ENCODE results near the gene DDX56. TPM values are rescaled to one million over a fixed set of nuclear protein-coding genes. Genes with fewer than 3 reads are reported as not detected.

The DDX56 gene
- total and polyA plus RNA-seq, 2 donors (not counting 1 experiment from before 2014, with no cell fraction given): 36.0 to 44.4 TPM

- no peaks in the 10 kb centered on the region for H3K27me3 ChIP-seq (ENCODE audit: control insufficient read depth, insufficient read depth, low read length)
- H3K4me2 ChIP-seq (ENCODE audit: extremely low read depth, insufficient read depth, low read length): no peak overlapping the region
- H3K9me3 ChIP-seq (ENCODE audit: control insufficient read depth, insufficient read depth, low read depth, low read length): no peaks in the 10 kb centered on the region
- DNase-seq (ENCODE audit: low read depth in 2 of 2): peak; percentile 38 to 58
- no peaks in the 10 kb centered on the region for H3K79me2 ChIP-seq (ENCODE audit: control insufficient read depth, insufficient read depth, low read length)
- no peak overlapping the region for H3K9ac ChIP-seq (ENCODE audit: insufficient read depth, low read length)
- H3K4me3 ChIP-seq (replicated peaks in 1 of 4; ENCODE audit: control extremely low read depth in 1 of 4, insufficient read depth in 1 of 4, low read depth in 3 of 4, low read length in 4 of 4): no peak overlapping the region
- no peaks in the 10 kb centered on the region for H4K20me1 ChIP-seq (ENCODE audit: control insufficient read depth, extremely low read depth, insufficient read depth, low read length)
- no peak overlapping the region for H3K27ac ChIP-seq (ENCODE audit: insufficient read depth, low read length)
- TF ChIP-seq EZH2 (IDR thresholded peaks at IDR 0.05; ENCODE audit: low read length, missing control alignments): no peak
- peaks cover 15% of the 10 kb centered on the region for H3K36me3 ChIP-seq (ENCODE audit: control insufficient read depth, insufficient read depth, low read length)
- H3K4me1 ChIP-seq (ENCODE audit: control insufficient read depth, extremely low read depth, insufficient read depth, low read length): no peaks in the 10 kb centered on the region
- H2AFZ ChIP-seq (ENCODE audit: low read length): no peak overlapping the region
These were observed 11.6 kb downstream of the DDX56 start for GRCh38 chr7:44561962-44562621.

GRCh38 chr7:44561481-44561880, 12.2 kb downstream of the DDX56 start:
- Histone ChIP-seq H3K36me3 (ENCODE audit: control insufficient read depth, insufficient read depth, low read length) (peaks cover 14% of the 10 kb centered on the region), H3K9ac (ENCODE audit: insufficient read depth, low read length) (no peak overlapping the region), H3K4me3 (replicated peaks in 1 of 4; ENCODE audit: control extremely low read depth in 1 of 4, insufficient read depth in 1 of 4, low read depth in 3 of 4, low read length in 4 of 4) (no peak overlapping the region), H2AFZ (ENCODE audit: low read length) (no peak overlapping the region), H3K4me1 (ENCODE audit: control insufficient read depth, extremely low read depth, insufficient read depth, low read length) (no peaks in the 10 kb centered on the region), H3K4me2 (ENCODE audit: extremely low read depth, insufficient read depth, low read length) (no peak overlapping the region), H3K79me2 (ENCODE audit: control insufficient read depth, insufficient read depth, low read length) (no peaks in the 10 kb centered on the region), H3K27me3 (ENCODE audit: control insufficient read depth, insufficient read depth, low read length) (no peaks in the 10 kb centered on the region), H3K9me3 (ENCODE audit: control insufficient read depth, insufficient read depth, low read depth, low read length) (no peaks in the 10 kb centered on the region), H4K20me1 (ENCODE audit: control insufficient read depth, extremely low read depth, insufficient read depth, low read length) (no peaks in the 10 kb centered on the region), H3K27ac (ENCODE audit: insufficient read depth, low read length) (no peak overlapping the region)
- no peak for DNase-seq (ENCODE audit: low read depth in 2 of 2)
- TF ChIP-seq, protein P1, sequence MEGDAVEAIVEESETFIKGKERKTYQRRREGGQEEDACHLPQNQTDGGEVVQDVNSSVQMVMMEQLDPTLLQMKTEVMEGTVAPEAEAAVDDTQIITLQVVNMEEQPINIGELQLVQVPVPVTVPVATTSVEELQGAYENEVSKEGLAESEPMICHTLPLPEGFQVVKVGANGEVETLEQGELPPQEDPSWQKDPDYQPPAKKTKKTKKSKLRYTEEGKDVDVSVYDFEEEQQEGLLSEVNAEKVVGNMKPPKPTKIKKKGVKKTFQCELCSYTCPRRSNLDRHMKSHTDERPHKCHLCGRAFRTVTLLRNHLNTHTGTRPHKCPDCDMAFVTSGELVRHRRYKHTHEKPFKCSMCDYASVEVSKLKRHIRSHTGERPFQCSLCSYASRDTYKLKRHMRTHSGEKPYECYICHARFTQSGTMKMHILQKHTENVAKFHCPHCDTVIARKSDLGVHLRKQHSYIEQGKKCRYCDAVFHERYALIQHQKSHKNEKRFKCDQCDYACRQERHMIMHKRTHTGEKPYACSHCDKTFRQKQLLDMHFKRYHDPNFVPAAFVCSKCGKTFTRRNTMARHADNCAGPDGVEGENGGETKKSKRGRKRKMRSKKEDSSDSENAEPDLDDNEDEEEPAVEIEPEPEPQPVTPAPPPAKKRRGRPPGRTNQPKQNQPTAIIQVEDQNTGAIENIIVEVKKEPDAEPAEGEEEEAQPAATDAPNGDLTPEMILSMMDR (conservative IDR thresholded peaks at IDR 0.05 in 1 of 2, IDR thresholded peaks at IDR 0.05 in 1 of 2; ENCODE audit: low read depth in 1 of 2, low read length in 2 of 2): no peak
- TF ChIP-seq EZH2 (IDR thresholded peaks at IDR 0.05; ENCODE audit: low read length, missing control alignments): no peak

- TF ChIP-seq, protein P1 (conservative IDR thresholded peaks at IDR 0.05 in 1 of 2, IDR thresholded peaks at IDR 0.05 in 1 of 2; ENCODE audit: low read depth in 1 of 2, low read length in 2 of 2): no peak
- TF ChIP-seq EZH2 (IDR thresholded peaks at IDR 0.05; ENCODE audit: low read length, missing control alignments): no peak
- Histone ChIP-seq H3K4me3 (replicated peaks in 1 of 4; ENCODE audit: control extremely low read depth in 1 of 4, insufficient read depth in 1 of 4, low read depth in 3 of 4, low read length in 4 of 4) (no peak overlapping the region), H3K9me3 (ENCODE audit: control insufficient read depth, insufficient read depth, low read depth, low read length) (no peaks in the 10 kb centered on the region), H3K4me2 (ENCODE audit: extremely low read depth, insufficient read depth, low read length) (no peak overlapping the region), H3K9ac (ENCODE audit: insufficient read depth, low read length) (no peak overlapping the region), H3K27ac (ENCODE audit: insufficient read depth, low read length) (no peak overlapping the region), H3K4me1 (ENCODE audit: control insufficient read depth, extremely low read depth, insufficient read depth, low read length) (no peaks in the 10 kb centered on the region), H2AFZ (ENCODE audit: low read length) (no peak overlapping the region), H3K36me3 (ENCODE audit: control insufficient read depth, insufficient read depth, low read length) (peaks cover 4% of the 10 kb centered on the region), H4K20me1 (ENCODE audit: control insufficient read depth, extremely low read depth, insufficient read depth, low read length) (no peaks in the 10 kb centered on the region), H3K27me3 (ENCODE audit: control insufficient read depth, insufficient read depth, low read length) (no peaks in the 10 kb centered on the region), H3K79me2 (ENCODE audit: control insufficient read depth, insufficient read depth, low read length) (no peaks in the 10 kb centered on the region)
- DNase-seq (ENCODE audit: low read depth in 2 of 2): no peak
These were observed 14.2 kb downstream of the DDX56 start for GRCh38 chr7:44559485-44559884.

Measured in fibroblast of lung (primary cell).